ENCODE data around the gene NRL.

- no peak for TF ChIP-seq POLR2A (IDR thresholded peaks at IDR 0.05; ENCODE audit: low read length)
- TF ChIP-seq ELK1 (IDR thresholded peaks at IDR 0.05; ENCODE audit: low read depth, low read length), result no peak
- no peak for TF ChIP-seq PBX3 (IDR thresholded peaks at IDR 0.05)
- TF ChIP-seq EP300 (IDR thresholded peaks at IDR 0.05), result no peak
- TF ChIP-seq ZNF302 (CRISPR knock-in tag; IDR thresholded peaks at IDR 0.05), result no peak
- TF ChIP-seq MAX (IDR thresholded peaks at IDR 0.05), result no peak
- TF ChIP-seq CTCF (IDR thresholded peaks at IDR 0.05), result no peak
- no peak for TF ChIP-seq MYC (IDR thresholded peaks at IDR 0.05; ENCODE audit: borderline replicate concordance, low read length)
- TF ChIP-seq ZC3H11A (IDR thresholded peaks at IDR 0.05), result no peak
- no peak for TF ChIP-seq CBX8 (IDR thresholded peaks at IDR 0.05)
Measured at GRCh38 chr14:24077086-24077485, 37.7 kb downstream of the NRL start.
